Transverse colon (tissue), 4 donors: ENCODE measurements around the gene SPATA16. TPM values are rescaled to one million over a fixed set of nuclear protein-coding genes. Genes with fewer than 3 reads are reported as not detected.

ENCODE experiments used
- DNase-seq: peaks from one replicate; pipeline ENCODE4 v3.0.0-alpha.2; 2019
- H3K27ac ChIP-seq, 4 donors: fragments of 200-600 bp; sonication (generic); 2 replicates each; pipeline ENCODE4 v1.5.1; 2016 to 2018; ENCODE audit warnings: inconsistent platforms in 4 of 4
- H3K27me3 ChIP-seq: fragments of 200-600 bp; sonication (generic); 2 replicates; pipeline ENCODE4 v1.5.1; 2017; ENCODE audit warnings: inconsistent platforms
- H3K36me3 ChIP-seq, 4 donors: fragments of 200-600 bp; sonication (generic); 2 replicates each; pipeline ENCODE4 v1.5.1; 2017 to 2019; ENCODE audit warnings: inconsistent platforms in 4 of 4
- H3K4me1 ChIP-seq, 4 donors: fragments of 200-600 bp; sonication (generic); 2 replicates each; pipeline ENCODE4 v1.5.1; 2017 to 2020; ENCODE audit warnings: inconsistent platforms in 4 of 4
- H3K4me3 ChIP-seq, 4 donors: fragments of 200-600 bp; sonication (generic); 1 replicate in 1 of 4; 2 replicates in 3 of 4; pipeline versions ENCODE4 v1.5.1 to v1.6.1; 2017 to 2019; ENCODE audit warnings: inconsistent platforms in 4 of 4
- H3K9me3 ChIP-seq, 2 donors: fragments of 200-600 bp; sonication (generic); 2 replicates each; pipeline ENCODE4 v1.5.1; 2017 to 2019; ENCODE audit warnings: inconsistent platforms in 2 of 2
- EP300 ChIP-seq: sonication (generic); formaldehyde crosslinking; IDR thresholded peaks from one replicate; pipeline ENCODE4 v1.6.1; 2017; ENCODE audit warnings: antibody characterized with exemption, low read depth
- POLR2A ChIP-seq: fragments of 450-650 bp; IDR thresholded peaks from one replicate; pipeline ENCODE4 v1.6.1; 2016; ENCODE audit warnings: antibody characterized with exemption, mild to moderate bottlenecking, moderate library complexity
- POLR2AphosphoS5 ChIP-seq, 3 donors: sonication (generic); formaldehyde crosslinking; IDR thresholded peaks; one replicate each; pipeline ENCODE4 v1.6.1; 2016; ENCODE audit warnings: antibody characterized with exemption in 3 of 3
- WGBS, 2 donors: methylation state at CpG; one replicate each; pipeline ENCODE4 v1.1.5; 2018; ENCODE audit warnings: low coverage in 1 of 2; 5-methylcytosine and 5-hydroxymethylcytosine counted together
- in situ Hi-C, 4 donors: fragments of 200-750 bp; cut with MboI; loops; one replicate each; pipeline versions ENCODE4 v1.15.0 to v1.15.1; 2017; ENCODE audit warnings: low sequenced_read_pairs in 3 of 4, low pct_ligation_motif_present in 1 of 4, low pct_unique_long_range_greater_than_20kb in 1 of 4
- intact Hi-C: fragments of 100-400 bp; cut with DNase I; formaldehyde crosslinking; loops from one replicate; pipeline ENCODE4 v1.15.1; 2023; ENCODE audit warnings: low total_unique reads
- total RNA-seq, 4 donors: library from RNA; depleted of rRNA; stranded (reverse); fragments of >200 nt; gene quantifications; one replicate each; pipeline ENCODE4 v1.1.0, GENCODE V29; 2016
- TF ChIP-seq, protein P1 (sequence below), 5 experiments: fragments of 200-600 bp in 3 of 5; fragments of 450-650 bp in 2 of 5; sonication (generic) in 3 of 5; IDR thresholded peaks; 1 replicate in 2 of 5; 2 replicates in 3 of 5; pipeline ENCODE4 v1.5.1; 2016 to 2017; ENCODE audit warnings: antibody characterized with exemption in 5 of 5, inconsistent platforms in 3 of 5, mild to moderate bottlenecking in 2 of 5, moderate library complexity in 1 of 5

Gene SPATA16
- total RNA-seq, 4 donors from 2014 or later, result not detected

DNA sequence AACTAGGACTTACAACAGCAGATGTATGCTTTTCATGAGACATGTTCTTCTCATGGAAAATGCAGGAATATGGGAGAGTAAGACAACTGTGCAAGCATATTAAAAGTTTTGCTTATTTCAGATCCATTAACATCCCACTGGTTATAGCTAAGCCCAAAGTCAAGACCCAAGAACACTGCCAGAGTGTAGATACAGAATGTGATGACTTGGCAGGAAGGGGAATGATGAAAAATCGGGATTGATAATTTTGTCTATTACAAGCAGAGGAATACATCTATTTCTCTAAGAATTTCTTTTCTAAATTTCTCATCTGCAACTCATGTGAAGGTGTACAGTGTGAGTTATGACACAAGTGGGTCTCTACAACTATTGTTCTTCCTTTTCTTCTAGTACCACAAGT lies 76.4 kb downstream of the SPATA16 start:
- no peak for TF ChIP-seq POLR2A
- TF ChIP-seq EP300, result no peak
- TF ChIP-seq, protein P1, sequence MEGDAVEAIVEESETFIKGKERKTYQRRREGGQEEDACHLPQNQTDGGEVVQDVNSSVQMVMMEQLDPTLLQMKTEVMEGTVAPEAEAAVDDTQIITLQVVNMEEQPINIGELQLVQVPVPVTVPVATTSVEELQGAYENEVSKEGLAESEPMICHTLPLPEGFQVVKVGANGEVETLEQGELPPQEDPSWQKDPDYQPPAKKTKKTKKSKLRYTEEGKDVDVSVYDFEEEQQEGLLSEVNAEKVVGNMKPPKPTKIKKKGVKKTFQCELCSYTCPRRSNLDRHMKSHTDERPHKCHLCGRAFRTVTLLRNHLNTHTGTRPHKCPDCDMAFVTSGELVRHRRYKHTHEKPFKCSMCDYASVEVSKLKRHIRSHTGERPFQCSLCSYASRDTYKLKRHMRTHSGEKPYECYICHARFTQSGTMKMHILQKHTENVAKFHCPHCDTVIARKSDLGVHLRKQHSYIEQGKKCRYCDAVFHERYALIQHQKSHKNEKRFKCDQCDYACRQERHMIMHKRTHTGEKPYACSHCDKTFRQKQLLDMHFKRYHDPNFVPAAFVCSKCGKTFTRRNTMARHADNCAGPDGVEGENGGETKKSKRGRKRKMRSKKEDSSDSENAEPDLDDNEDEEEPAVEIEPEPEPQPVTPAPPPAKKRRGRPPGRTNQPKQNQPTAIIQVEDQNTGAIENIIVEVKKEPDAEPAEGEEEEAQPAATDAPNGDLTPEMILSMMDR (IDR thresholded peaks at IDR 0.05), result no peak
- TF ChIP-seq POLR2AphosphoS5 (IDR thresholded peaks at IDR 0.05), result no peak
- Histone ChIP-seq H3K27ac (no peak overlapping the region), H3K4me3 (no peak overlapping the region), H3K4me1 (no peaks in the 10 kb centered on the region), H3K36me3 (no peaks in the 10 kb centered on the region), H3K27me3 (no peaks in the 10 kb centered on the region), H3K9me3 (no peaks in the 10 kb centered on the region)
- no peak for DNase-seq
- in situ Hi-C loops, result no loop called here
- intact Hi-C loops, result no loop called here
- WGBS, 2 donors, result 65% methylated on average over 1 of the region's 1 CpG; no CpG with 5 or more reads in 1 of the 2 donors

DNA sequence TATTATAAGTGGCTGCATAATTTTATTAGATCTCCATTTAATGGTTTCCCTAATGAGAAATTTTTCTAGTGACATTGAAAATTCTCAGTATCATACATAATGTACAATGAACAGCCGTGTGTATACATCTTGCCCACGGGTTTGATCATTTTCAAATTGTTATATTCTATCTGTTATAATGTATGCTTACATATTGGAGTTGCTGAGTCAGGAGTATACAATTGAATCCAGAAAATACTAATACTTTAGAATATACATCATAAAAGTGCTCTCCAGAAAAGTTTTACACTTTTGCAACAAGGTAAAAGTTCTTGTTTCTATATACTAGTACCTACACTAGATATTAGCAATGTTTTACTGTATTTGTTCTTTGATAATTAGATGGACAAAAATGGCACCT lies 82.8 kb downstream of the SPATA16 start:
- no peak for TF ChIP-seq POLR2AphosphoS5 (IDR thresholded peaks at IDR 0.05)
- no peak for TF ChIP-seq POLR2A
- TF ChIP-seq, protein P1 (IDR thresholded peaks at IDR 0.05), result no peak
- TF ChIP-seq EP300, result no peak
- WGBS, 2 donors, result 71 to 84% methylated on average over 2 of the region's 2 CpGs
- intact Hi-C loops, result no loop called here
- in situ Hi-C loops, result no loop called here
- no peak overlapping the region for H3K4me3 ChIP-seq
- DNase-seq, result no peak
- H3K27me3 ChIP-seq, result no peaks in the 10 kb centered on the region
- no peaks in the 10 kb centered on the region for H3K4me1 ChIP-seq
- H3K9me3 ChIP-seq, result no peaks in the 10 kb centered on the region
- no peaks in the 10 kb centered on the region for H3K36me3 ChIP-seq
- H3K27ac ChIP-seq, result no peak overlapping the region

DNA sequence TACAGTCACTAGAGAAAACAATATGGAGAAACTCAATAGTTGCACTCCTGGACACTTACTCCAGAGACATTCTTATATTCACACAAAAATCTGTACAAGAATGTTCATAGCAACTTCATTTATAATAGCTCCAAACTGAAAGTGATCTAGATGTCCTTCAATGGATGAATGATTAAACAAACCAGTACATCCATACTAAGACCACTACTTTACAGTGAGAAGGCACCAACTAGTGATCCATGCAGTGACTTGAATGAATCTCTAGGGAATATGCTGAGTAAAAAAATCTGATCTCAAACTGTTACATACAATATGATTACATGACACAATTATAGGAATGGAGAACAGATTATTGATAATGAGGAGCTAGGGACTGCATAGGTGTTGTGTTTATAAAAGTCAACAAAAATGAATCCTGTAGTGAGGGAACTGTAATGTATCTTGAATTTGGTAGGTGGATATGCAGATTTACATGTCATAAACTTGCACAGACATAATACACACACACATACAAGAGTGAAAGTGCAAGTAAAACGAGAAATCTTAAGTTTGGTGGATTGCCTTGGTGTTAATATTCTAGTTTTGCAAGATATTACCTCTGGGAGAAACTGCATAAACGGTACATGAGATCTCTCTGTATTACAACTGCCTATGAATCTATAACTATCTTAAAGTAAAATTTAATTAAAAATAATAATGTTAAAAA lies 85.7 kb downstream of the SPATA16 start:
- H3K36me3 ChIP-seq, result no peaks in the 10 kb centered on the region
- no peak overlapping the region for H3K4me3 ChIP-seq
- DNase-seq, result no peak
- H3K27me3 ChIP-seq, result no peaks in the 10 kb centered on the region
- H3K27ac ChIP-seq, result no peak overlapping the region
- WGBS, 2 donors, result 15 to 32% methylated on average over 2 of the region's 2 CpGs
- intact Hi-C loops, result no loop called here
- no peaks in the 10 kb centered on the region for H3K4me1 ChIP-seq
- no peak for TF ChIP-seq EP300
- TF ChIP-seq, protein P1 (IDR thresholded peaks at IDR 0.05), result no peak
- in situ Hi-C loops, result no loop called here
- H3K9me3 ChIP-seq, result no peaks in the 10 kb centered on the region

DNA sequence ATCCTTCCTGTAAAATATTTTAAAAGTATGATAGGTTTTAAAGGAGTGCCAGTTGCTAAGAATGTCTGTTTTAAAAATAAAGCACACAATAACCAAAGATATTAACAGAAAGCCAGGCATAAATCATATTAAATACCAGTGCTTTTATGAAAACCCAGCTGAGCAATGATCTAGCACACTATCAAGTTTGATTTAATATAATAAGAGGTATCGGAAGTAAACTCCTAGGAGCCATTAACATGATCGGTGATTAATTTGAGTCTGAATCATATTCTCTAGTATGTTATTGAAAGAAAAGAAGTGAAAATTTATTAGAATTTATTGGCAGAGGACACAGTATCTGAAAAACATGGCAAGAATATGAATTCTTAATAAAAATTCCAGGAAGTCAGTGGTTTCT lies 91.7 kb downstream of the SPATA16 start:
- 79 to 90% methylated on average over 2 of the region's 2 CpGs for WGBS, 2 donors
- Histone ChIP-seq H3K4me3 (no peak overlapping the region), H3K36me3 (no peaks in the 10 kb centered on the region), H3K4me1 (no peaks in the 10 kb centered on the region), H3K27ac (no peak overlapping the region), H3K27me3 (no peaks in the 10 kb centered on the region), H3K9me3 (no peaks in the 10 kb centered on the region)
- DNase-seq, result no peak
- in situ Hi-C loops, result no loop called here
- TF ChIP-seq POLR2A, result no peak
- intact Hi-C loops, result no loop called here
